Prostate gland (tissue), 2 donors: ENCODE data around the gene SLC4A1. TPM values are rescaled to one million over a fixed set of nuclear protein-coding genes. Genes with fewer than 3 reads are reported as not detected.

Source experiments
- DNase-seq: peaks from one replicate; pipeline ENCODE4 v3.0.0-alpha.2; 2019; ENCODE audit warnings: low spot score
- H3K27ac ChIP-seq, 2 donors: fragments of 200-600 bp; sonication (generic); 2 replicates each; pipeline ENCODE4 v1.5.1; 2017 to 2019
- H3K27me3 ChIP-seq: fragments of 200-600 bp; sonication (generic); replicated peaks from 2 replicates; pipeline ENCODE4 v1.5.1; 2019; ENCODE audit not compliant: insufficient read depth
- H3K36me3 ChIP-seq, 2 donors: fragments of 200-600 bp; sonication (generic); 1 replicate in 1 of 2; 2 replicates in 1 of 2; pipeline versions ENCODE4 v1.5.1 to v1.8.1; 2017 to 2019
- H3K4me1 ChIP-seq: fragments of 200-600 bp; sonication (generic); replicated peaks from 2 replicates; pipeline ENCODE4 v1.5.1; 2019
- H3K4me3 ChIP-seq, 2 donors: fragments of 200-600 bp; sonication (generic); 2 replicates each; pipeline ENCODE4 v1.5.1; 2017 to 2019
- H3K9me3 ChIP-seq: fragments of 200-600 bp; sonication (generic); 2 replicates; pipeline ENCODE4 v1.5.1; 2017
- CTCF ChIP-seq, 4 experiments: fragments of 200-600 bp in 2 of 4; fragments of 450-650 bp in 2 of 4; sonication (generic) in 2 of 4; IDR thresholded peaks; 1 replicate in 3 of 4; 2 replicates in 1 of 4; pipeline ENCODE4 v1.5.1; 2016 to 2019; ENCODE audit warnings: antibody characterized with exemption in 4 of 4, mild to moderate bottlenecking in 2 of 4, moderate library complexity in 2 of 4
- POLR2A ChIP-seq: fragments of 450-650 bp; IDR thresholded peaks from one replicate; pipeline ENCODE4 v1.6.1; 2016; ENCODE audit warnings: antibody characterized with exemption, mild to moderate bottlenecking
- POLR2AphosphoS5 ChIP-seq: sonication (generic); formaldehyde crosslinking; IDR thresholded peaks from one replicate; pipeline ENCODE4 v1.6.1; 2017; ENCODE audit warnings: antibody characterized with exemption
- WGBS: methylation state at CpG from one replicate; pipeline ENCODE4 v1.1.5; 2018; 5-methylcytosine and 5-hydroxymethylcytosine counted together
- intact Hi-C: fragments of 100-400 bp; cut with DNase I; formaldehyde crosslinking; loops from one replicate; pipeline ENCODE4 v1.14.2; 2022
- total RNA-seq, 2 donors: library from RNA; depleted of rRNA; stranded (reverse); fragments of >200 nt; gene quantifications; one replicate each; pipeline ENCODE4 v1.1.0, GENCODE V29; 2016

Gene SLC4A1
- total RNA-seq, 2 donors from 2014 or later = 0.51 TPM; not detected in 1

- Histone ChIP-seq H3K27me3 (no peaks in the 10 kb centered on the region), H3K36me3 (no peaks in the 10 kb centered on the region), H3K27ac (no peak overlapping the region), H3K9me3 (no peaks in the 10 kb centered on the region), H3K4me3 (no peak overlapping the region), H3K4me1 (no peaks in the 10 kb centered on the region)
- no peak for DNase-seq
- WGBS = 91% methylated on average over 21 of the region's 23 CpGs
- TF ChIP-seq POLR2AphosphoS5 = no peak
- no peak for TF ChIP-seq POLR2A
- TF ChIP-seq CTCF (IDR thresholded peaks at IDR 0.05) = no peak
- intact Hi-C loops = no loop called here
Observed at GRCh38 chr17:44257815-44258760, 9.8 kb downstream of the SLC4A1 start.

GRCh38 chr17:44256671-44257070 is 11.3 kb downstream of the SLC4A1 start:
- Histone ChIP-seq H3K4me3 (no peak overlapping the region), H3K4me1 (no peaks in the 10 kb centered on the region), H3K9me3 (no peaks in the 10 kb centered on the region), H3K27ac (no peak overlapping the region), H3K36me3 (no peaks in the 10 kb centered on the region), H3K27me3 (no peaks in the 10 kb centered on the region)
- no peak for TF ChIP-seq POLR2A
- TF ChIP-seq POLR2AphosphoS5 = no peak
- TF ChIP-seq CTCF (IDR thresholded peaks at IDR 0.05) = no peak
- 67% methylated on average over 4 of the region's 4 CpGs for WGBS
- DNase-seq = no peak
- intact Hi-C loops = no loop called here

GRCh38 chr17:44255915-44256314 is 12.0 kb downstream of the SLC4A1 start:
- no peak for DNase-seq
- WGBS = 92% methylated on average over 2 of the region's 2 CpGs
- H3K9me3 ChIP-seq = no peaks in the 10 kb centered on the region
- intact Hi-C loops = no loop called here
- H3K27ac ChIP-seq = no peak overlapping the region
- no peaks in the 10 kb centered on the region for H3K36me3 ChIP-seq
- no peak overlapping the region for H3K4me3 ChIP-seq
- TF ChIP-seq POLR2AphosphoS5 = no peak
- TF ChIP-seq POLR2A = no peak
- no peak for TF ChIP-seq CTCF (IDR thresholded peaks at IDR 0.05)
- H3K27me3 ChIP-seq = no peaks in the 10 kb centered on the region
- no peaks in the 10 kb centered on the region for H3K4me1 ChIP-seq

- H3K27me3 ChIP-seq = no peaks in the 10 kb centered on the region
- H3K9me3 ChIP-seq = no peaks in the 10 kb centered on the region
- no peak overlapping the region for H3K4me3 ChIP-seq
- TF ChIP-seq POLR2AphosphoS5 = no peak
- no peak for TF ChIP-seq CTCF (IDR thresholded peaks at IDR 0.05)
- H3K27ac ChIP-seq = no peak overlapping the region
- H3K4me1 ChIP-seq = no peaks in the 10 kb centered on the region
- intact Hi-C loops = no loop called here
- DNase-seq = no peak
- H3K36me3 ChIP-seq = no peaks in the 10 kb centered on the region
- WGBS = 60% methylated on average over 10 of the region's 10 CpGs
Observed at GRCh38 chr17:44254361-44255095, 13.4 kb downstream of the SLC4A1 start.
